HG03097 (cell line): ENCODE data around the gene NANOS2.

ENCODE experiments used
- ATAC-seq: cut with Tn5 transposase; IDR thresholded peaks from one replicate; pipeline ENCODE4 v1.9.1; 2021; ENCODE audit not compliant: unreplicated experiment, low FRiP score

NANOS2 gene

DNA sequence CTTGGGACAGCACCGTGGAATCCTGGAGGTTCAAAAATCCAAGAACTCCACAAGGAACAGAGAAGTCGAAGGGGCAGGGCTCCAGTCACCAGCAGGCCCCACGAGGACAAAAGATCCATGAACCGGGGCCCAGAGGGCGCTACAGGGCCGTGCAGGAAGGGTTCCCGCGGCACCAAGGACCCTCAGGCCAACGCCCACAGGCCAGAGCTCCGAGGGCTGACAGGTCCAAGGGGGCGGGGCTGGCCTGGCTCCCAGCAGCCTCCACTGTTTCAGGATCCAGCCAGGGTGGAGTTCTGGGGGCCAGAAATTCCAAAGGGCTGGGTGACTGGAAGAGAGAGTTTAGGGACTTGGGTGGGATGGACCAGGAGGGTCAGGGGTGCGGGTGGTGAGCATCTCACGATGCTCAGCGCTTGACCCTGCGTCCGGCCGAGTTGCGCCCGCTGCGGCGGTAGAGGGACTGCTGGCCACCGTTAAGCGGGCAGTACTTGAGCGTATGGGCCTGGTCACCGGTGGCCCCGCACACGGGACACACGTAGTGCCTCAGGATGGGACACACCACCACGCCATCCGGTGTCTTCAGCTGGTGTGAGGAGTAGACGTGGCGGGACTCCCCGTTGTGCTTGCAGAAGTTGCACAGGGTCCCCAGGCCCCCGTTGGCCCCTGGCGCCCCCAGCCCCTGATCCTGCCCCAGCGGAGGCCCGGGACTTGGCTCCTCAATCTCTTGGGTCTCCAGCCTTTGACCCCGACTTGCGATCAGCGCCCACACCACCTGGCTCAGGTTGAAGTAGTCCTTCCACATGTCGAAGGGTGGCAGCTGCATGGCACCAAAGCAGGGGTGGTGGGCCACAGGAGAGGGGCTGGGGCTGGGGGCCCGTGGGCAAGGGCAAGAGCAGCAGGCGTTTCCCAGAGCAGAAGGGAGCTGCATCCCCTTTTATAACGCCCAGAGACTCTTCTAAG, at the start of gene NANOS2:
NANOS2 (minus strand) TSS at position 905 of the 957 bp plus-strand sequence; CDS start at position 820, 85 bp downstream.
- no peak for ATAC-seq

DNA sequence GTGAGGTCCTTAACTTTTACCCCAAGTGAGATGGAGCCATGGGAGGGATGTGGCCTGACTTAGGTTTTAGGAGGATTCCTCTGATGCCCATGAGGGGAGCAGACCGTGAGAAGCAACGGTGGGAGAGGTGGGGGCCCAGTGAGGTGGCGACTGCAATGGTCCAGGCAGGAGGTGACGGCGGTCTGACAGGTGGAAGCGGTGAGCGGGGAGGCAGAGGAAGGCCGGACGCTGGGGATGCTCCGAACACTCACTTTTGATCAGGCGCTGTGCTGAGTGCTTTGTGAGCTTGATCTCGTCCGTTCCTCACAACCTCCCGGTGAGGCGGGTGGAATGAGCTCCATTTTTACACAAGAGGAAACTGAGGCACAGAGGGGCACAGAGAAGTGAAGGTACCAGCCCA, 47.4 kb upstream of the NANOS2 start:
- no peak for ATAC-seq

DNA sequence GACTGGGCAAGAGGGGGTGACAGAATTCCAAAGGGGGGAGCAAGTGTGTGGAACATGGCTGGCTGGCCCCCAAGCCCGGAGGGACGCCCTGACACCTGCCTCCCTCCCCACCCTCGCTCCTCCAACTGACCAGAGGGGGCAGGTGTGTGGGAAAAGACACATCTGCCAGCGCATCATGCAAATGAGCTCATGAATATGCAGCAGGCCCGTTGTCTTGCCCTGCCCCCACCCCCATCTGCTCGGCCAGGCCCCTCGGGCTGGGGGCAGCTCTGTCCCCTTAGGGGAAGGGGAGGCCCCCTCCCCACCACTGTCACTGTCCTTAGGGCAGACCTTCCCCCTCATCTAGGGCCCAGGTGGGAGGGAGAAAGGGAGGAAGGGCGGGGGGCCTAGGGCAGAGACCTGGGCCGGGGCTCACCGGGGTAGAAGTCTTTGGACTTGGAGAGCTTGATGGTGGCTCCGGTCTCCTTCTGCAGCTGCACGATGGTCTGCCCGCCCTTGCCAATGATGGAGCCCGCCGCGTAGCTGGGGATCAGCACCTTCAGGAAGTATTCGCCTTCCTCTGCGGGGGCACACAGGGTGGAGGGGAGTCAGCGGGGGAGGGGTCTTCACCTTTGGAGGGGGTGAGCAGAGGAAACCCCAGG, 46.1 kb upstream of the NANOS2 start:
- no peak for ATAC-seq

DNA sequence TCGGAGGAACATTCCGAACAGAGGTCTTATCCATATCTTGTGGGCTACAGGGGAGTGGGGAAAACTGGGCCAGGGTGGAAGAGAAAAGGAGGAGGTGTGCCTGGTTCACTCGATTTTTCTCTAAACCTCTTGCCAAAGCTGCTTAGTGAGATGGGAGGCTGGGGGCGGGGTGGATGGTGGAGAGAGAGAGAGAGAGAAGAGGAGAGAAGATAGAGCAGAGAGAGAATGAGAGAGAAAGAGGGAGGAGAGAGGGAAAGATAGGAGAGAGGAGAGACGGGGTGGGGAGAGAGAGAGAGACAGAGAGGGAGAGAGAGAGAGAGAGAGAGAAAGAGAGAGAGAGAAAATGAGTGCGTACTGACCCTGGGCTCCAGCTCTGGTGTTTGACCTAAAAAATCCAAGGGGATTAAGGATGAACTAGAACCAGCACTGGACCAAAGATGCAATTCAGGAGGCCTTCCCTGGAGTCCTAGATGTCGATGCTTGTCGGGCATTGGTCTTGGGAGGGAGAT, 45.0 kb upstream of the NANOS2 start:
- ATAC-seq = no peak

DNA sequence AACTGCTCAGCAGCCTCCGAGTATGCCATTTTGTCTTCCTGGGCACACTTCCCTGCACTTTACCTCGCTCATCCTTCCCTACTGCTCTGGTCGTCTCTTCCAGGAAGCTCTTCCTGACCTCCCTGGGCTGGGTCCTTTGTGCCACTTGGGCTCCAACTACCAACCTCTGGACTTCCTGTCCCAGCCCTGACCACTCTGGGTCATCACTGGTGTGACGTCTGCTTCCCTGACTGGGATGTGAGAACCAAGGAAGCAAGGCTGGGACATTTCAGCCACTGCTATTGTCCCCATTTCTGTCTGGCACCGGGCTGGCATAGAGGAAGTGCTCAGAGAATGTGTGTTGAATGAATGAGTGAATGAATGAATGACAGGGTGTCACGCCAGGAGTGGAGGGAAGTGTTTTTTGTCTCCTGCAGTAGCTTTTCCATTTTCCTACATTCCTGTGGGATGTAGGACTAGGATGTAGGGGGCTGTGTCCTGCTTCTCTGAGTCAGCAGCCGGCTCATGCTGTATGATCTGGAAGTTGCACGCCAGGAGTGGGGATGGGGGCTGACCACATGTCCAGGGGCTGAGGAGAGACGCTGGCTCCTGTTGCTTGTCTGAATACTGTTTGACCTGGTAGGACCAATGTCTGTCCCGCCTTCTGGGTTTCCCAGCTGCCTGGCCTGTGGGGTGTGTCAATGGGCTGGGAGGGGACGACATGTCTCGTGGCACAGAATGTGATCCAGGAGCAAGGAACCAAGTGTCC, 44.4 kb upstream of the NANOS2 start:
- no peak for ATAC-seq

DNA sequence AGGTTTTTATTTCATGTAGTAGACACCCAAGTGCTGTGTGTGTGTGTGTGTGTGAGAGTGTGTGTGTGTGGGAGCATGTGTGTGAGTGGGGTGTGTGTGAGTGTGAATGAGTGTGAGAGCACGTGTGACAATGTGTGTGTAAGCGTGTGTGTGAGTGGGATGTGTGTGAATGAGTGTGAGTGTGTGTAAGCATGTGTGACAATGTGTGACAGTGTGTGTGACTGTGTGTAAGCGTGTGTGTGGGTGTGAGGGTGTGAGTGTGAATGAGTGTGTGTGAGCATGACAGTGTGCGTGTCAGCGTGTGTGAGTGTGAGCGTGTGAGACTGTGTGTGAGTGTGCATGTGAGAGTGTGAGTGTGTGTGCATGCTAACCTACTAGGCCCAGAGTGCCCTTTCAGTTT, 43.7 kb upstream of the NANOS2 start:
- ATAC-seq = no peak

DNA sequence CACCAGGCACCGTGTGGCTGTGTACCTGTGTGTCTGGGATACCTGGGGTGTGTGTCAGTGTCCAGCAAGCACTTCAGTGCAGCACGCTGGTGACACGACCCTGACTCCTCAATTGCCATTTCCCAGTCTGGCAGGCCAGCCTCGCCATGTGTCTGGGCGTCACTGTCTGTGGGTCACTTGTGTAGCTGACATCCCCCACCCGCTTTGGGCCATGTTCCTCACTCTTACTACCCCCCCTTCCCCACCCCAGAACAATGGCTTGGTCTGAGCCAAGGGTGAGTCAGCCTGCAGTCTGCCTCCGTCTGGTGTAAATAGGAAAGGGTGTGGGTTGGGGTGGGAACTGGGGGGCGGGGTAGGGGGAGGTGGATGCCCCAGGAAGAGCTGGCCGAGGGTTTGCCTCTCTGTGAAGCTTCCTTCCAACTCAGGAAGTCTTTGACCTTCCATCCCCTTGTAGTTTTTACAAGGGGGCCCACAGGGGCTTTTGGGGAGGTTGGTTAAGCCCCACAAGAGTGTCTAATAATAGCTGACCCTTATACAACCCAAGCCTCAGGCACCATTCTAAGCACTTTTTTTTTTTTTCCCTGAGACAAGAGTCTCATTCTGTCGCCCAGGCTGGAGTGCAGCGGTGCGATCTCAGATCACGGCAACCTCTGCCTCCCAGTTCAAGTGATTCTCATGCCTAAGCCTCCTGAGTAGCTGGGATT, 41.5 kb upstream of the NANOS2 start:
- no peak for ATAC-seq

DNA sequence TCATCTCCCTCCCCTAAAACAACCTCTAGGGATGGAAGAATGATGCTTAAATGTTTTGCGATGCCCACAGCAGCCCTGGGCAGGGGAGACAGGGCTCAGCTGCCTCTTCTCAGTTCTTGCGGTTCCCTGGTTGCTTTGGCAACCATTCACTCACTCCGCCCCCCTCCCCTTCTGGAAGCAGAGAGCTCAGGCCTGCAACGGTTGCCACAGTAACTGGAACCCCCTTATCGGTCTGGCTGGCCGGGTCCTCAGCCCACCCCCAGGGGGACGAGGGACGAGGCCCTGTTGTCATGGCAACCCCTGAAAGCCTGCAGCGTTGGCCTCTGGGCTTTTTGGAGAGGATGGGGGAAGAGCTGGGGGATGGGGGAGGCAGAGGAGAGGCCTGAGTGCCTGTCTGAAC, 39.6 kb upstream of the NANOS2 start:
- ATAC-seq = no peak

DNA sequence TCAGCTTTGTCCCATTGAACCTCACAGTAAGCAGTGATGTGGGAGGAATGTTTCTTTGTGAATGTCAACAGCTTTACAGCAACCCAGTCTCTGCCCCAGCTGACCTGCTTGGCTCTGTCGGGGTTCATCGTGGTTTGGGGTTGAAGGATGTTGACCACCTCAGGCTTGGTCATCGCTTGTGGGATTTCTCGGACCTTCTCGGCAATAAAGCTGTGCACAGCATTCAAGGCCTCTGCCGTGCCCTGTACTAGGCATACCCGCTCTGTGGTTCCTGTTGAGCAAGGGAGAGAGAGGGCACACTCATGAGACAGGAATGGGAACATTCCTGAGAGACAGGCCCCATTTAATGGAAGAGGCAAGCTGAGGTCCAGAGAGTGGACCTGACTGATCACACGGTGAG, 39.1 kb upstream of the NANOS2 start:
- no peak for ATAC-seq

DNA sequence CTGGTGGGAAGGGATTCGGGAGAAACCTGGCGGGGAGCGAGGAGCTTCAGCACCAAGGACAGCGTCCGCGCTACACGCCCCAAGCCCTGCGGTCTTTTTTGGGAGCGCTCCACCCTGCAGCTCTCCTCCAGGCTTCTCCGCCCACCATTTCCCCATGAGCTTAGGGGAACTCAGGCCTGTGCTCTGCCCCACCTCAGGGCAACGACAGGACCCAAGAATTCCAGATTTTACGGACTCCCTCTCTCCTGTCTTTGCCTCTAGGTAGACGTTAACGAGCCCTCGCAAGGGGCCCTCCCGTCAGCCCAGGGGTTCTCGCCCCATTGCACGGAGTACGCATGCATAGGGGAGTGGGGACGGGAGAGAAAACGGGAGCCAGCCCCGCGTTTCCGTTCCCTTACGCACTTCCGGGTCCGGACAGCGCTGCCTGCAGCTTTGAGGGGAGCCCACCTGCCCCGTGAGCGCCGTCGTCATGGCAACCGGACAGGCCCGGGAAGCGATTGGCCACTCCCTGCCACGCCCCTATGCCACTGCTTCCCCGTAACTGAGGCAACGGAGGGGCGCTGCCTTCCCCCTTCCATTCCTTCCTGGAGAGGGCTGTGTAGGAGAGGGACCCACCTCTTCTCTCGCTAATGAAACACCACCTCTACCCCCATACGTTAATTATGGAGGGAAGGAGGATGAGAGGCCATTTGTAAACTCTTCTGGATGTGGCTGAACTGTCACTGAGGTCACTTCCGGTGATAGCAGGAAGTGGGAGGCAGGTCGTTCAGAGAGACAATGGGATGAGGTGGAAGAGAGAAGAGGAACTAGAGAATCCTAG, 38.3 kb upstream of the NANOS2 start:
- ATAC-seq = no peak

DNA sequence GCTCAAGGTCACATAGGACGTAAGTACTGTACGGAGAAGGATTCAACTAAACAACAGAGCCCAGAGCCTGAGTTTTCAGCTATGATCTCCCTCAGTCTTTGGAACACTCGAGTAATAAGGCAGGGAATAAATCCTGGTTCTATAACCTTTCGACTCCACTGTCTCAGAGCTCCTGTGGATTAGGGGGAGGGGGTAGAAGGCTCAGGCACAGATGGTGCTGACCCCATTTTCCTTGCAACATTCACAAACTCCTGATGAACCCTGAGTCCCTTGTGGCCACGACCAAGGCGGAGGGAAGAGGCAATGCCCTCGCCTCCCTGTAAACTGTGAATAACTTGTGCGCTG, 37.7 kb upstream of the NANOS2 start:
- no peak for ATAC-seq

DNA sequence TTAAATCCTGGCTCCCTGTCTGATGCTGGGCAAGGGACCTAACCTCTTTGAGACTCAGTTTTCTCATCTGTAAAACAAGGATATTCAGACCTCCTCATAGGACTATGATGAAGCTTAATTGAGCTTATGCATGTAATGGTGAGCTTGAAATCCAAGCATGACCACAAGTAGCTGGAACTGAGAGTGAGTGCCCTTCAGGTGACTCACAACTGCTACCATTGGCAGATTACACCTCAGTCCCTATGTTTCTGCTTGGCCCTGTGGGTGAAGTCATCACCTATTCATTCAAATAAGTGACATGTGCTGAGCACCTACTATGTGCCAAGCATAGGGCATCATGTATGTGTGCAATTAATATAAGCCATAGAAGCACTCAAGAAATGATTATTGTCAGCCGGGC, 33.3 kb upstream of the NANOS2 start:
- ATAC-seq = no peak

DNA sequence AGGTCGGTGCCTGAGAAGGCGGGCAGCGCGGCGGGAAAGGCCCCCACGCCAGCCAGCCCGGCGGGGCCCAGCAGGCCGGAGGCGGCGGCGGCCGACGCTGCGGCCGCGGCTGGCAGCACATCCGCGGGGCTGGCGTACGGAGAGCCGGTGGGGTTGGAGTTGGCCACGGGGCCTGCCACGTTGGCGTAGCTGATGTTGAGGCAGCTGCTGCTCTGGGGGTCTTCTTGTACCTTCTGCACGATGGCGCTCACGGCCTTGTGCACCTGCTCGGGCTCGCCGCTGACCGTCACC, 25.9 kb upstream of the NANOS2 start:
- ATAC-seq = no peak

DNA sequence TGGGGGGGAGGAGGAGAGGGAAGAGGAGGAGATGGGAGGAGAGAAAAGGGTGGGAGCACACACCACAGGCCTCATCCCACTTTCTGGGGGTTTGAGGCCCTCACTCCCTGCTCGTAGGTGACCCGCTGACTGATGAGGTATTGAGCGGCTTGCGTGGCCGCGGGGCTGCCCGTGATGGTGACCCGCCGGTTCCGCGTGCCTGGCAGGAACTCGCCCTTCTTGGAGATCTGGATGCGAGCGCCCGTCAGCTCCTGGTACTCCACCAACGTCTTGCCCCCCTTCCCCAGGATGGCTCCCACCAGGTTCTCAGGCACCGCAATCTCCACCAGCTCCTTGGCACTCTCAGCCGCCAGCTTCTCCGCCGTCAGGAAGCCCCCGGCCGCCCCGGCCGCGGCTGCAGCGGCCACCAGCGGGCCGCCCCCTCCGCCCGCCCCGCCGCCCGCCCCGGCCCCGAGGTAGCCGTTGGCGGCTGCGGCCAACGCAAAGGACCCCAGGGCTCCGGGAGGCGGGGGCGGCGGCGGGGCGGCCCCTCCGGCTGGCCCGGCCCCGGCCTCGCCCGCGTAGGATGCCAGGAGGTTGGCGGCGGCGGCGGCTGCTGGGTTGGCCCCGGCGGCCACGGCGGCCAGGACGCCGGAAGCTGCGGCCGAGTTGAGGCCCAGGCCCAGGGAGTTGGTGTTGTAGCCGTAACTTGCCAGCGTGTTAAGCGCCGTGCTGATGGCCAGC, 25.4 kb upstream of the NANOS2 start:
- no peak for ATAC-seq

DNA sequence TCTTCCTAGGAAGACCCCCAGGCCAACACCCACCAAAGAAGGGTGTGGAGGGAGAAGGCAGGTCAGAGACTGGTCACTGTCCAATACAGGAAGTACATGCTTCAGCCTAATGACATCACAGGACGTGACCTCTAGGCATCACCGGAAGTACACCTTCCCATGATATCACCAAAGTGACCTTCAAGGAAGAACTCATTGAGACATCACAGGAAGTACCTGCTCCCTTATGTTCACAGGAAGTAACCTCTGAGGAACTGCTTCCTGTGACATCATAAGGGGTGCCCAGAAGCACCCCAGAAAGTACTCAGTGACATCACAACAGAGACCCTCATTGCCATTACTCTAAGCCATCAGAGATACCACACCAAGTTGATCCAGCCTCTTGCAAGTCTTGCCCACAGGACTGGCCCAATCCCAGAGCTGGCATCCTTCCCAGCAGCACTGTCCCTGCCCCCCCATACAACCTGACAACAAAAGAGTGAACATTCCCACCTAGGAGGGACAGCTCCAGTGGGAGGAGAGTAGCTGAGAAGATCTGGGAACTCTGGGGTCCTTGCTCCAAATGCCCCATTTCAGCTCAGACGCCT, 24.2 kb upstream of the NANOS2 start:
- no peak for ATAC-seq

DNA sequence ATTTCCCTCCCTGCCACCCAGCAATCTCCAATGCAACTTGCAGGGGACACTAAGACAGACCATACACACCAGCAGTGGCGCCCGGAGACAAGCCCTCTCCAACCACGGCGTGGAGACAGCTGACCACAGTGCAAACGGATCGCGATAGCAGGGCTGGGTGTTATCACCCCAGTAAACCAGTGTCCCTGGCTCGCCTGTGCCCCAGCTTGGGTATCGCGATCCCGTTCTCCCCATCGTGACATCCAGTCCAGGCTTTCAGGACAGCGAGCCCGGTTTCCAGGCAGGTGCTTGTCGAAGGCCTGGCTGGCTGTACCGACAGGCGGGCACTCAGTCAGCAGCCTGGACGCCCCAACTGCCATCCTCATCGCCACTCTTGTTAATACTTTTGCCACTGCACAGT, 20.7 kb upstream of the NANOS2 start:
- no peak for ATAC-seq

DNA sequence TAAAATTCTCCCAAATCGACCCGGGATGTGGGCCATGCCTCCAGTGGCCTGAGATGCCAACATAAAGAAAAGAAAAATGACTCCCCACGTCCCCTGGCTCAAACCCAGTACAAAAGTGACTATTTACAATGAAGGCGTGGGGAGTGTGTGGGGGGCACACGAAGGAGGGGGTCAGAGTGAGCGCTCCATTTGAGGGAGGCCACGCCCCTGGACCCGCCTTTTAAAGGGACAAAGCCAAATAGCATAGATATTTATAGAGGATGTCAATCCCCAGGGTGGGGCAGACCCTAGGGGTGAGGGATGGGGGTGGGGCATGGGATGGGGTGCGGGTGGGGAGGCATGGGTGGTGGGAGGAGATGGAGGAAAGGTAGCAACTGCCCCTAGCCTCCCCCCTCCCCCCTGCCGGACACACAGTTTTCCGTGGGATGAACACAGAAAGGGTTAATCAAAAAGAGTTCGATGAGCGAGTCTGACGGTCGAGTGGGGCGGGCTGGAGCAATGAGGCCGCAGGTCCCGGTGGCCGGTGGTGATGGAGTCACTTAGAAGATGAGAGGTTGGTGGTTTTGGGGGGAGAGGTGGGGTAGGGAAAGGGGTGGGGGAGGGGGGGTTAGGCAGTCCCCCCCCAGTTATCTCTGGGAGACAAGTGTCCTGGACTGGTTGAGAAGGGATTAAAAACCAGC, 20.1 kb upstream of the NANOS2 start:
- no peak for ATAC-seq

DNA sequence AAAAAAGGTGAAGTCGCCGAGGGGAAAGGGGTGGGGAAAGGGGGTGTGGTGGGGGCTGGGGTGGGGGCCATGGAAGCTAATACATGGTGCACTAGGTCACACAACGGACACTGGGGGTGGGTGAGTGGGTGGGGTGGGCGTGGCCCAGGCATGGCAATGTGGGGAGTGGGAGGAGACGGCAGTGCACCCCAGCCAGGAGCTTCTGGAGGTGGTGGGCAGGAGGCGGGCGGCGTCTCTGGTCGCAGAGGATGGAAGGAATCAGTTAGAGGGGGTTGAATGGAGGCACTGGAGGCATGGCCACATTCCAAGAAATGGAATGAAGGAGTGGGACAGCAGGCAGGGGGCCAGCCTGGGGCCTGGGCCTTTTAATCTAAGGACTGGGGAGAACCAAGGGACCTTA, 19.2 kb upstream of the NANOS2 start:
- ATAC-seq = no peak
